HG02759 (cell line): Measurements from ENCODE around the gene NFIX.

Experiments used
- ATAC-seq: cut with Tn5 transposase; IDR thresholded peaks from one replicate; pipeline ENCODE4 v1.9.1; 2021; ENCODE audit warnings: mild to moderate bottlenecking, moderate library complexity; ENCODE audit not compliant: unreplicated experiment

The NFIX gene

GRCh38 chr19:13069415-13070359 lies 74.4 kb downstream of the NFIX start:
- no peak for ATAC-seq

GRCh38 chr19:13070425-13071140 lies 75.3 kb downstream of the NFIX start:
- ATAC-seq, result no peak

DNA sequence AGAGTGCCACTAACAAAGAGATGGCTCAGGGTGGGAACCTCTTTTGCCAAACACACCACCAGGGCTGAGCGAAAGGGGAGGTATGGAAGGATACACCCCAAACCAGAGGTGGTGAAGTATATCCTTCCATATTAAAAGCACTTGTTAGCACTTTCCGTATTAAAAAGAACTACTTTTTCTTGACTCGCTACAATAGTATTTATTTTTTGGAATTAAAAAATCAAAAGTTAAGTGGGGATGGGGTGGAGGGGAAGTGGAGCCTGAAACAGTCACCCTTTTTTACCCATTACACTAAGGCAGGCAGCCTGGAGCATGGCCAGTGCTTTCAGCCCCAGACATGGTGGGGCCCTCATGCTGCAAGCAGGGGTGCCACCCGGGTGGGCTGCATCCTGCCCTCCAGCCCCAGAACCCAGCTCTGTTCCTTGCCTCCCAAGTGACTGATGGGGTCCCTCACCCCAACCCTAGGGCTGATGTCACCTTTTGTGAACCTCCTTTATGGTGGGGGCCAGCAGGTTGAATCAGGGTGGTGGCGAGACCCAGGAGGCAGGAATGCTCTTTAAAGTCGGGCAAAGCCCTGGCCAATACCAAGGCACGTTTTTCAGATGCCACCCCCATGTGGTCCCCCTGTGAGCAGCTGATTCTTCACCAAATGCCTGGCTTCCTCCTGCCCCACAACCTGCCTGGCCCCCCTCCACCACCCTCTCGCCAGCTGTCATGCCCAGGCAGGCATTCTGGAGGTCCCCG lies 76.3 kb downstream of the NFIX start:
- ATAC-seq, result no peak

- ATAC-seq, result no peak
Observed at GRCh38 chr19:13072188-13072908, 77.1 kb downstream of the NFIX start.

- no peak for ATAC-seq
Observed at GRCh38 chr19:13073263-13073662, 78.0 kb downstream of the NFIX start.

DNA sequence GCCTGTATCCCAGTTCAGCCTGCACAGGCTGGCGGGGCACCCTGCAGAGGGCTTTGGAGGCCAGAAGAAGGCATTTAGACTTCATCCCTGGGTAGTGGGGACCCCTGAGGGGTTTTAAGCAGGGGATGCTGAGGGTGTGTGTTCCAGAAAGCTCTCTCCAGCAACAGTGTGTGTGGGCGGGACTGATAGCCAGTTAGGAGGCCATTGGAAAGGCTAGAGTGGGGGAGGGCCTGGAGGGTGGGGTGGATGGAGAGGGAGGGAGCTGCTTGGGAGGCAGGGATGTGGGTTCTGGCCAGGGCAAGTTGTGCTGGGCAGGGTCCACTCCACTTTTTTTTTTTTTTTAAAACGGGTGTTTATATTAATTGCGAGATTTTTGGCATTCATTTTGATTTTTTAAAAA lies 79.1 kb downstream of the NFIX start:
- ATAC-seq, result no peak

- no peak for ATAC-seq
Observed at GRCh38 chr19:13076320-13076719, 81.0 kb downstream of the NFIX start.

- ATAC-seq, result no peak
Observed at GRCh38 chr19:13076787-13077186, 81.5 kb downstream of the NFIX start.

DNA sequence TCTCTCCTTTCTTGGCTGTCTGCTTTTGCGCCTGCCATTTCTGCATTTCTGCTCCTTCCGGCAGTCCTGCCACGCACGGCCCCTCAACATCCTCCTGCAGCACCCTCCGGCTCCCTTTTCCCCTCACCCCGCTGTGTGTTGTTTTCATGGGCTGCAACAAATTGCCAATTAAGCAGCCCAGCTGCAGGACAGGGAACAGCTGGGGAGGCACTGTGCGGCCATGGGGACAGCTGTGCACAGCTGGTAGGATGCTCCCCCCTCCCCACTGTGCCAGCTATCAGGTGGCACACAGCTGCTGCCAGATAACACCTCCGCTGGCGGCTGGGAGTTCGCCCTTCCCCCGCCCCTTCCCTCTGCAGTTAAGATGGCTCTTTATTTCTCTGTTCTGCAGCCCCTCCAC lies 82.0 kb downstream of the NFIX start:
- no peak for ATAC-seq

GRCh38 chr19:13078381-13078780 lies 83.1 kb downstream of the NFIX start:
- no peak for ATAC-seq

GRCh38 chr19:13078897-13079541 lies 83.7 kb downstream of the NFIX start:
- ATAC-seq, result no peak

DNA sequence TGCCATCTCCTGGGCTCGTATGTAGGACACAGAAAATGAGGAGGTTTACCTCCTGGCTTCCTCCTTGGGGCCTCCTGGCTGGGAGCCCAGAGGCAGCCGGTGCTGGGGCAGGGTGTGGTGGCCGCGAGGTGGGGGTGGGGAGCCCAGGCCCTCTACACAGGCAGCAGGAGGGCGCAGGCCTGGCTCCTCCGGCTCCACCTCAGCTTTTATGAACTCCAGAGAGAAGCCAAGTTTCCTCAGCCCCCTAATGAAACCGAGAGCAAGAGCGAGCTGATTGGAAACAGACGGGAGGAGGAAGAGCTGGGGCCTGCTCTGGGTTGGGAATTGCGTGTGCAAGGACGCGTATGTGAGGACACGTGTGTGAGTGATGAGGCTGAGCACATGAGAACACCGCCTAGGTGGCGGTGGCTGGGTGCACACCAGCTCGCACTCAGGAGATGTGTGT lies 84.3 kb downstream of the NFIX start:
- ATAC-seq, result no peak

- no peak for ATAC-seq
Observed at GRCh38 chr19:13082192-13083007, 87.1 kb downstream of the NFIX start.

DNA sequence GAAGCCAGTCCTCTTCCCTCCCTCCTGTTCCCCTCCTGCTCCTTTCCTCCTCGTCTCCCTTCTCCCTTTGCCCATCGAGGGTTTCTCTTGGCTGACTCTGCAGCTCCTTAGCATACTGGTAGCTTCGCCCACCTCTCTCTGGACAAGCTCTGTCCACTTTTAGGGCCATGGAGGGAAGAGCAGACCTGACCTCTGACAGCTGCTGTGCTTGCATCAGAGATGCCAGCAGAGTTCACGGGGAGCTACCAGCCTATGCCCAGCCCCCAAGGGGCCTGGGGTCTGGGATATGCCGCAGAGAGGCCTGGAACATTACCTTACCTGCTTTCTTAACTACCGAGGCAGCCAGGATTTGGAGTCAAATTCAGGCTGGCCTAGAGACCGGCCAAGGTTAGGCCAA lies 87.7 kb downstream of the NFIX start:
- ATAC-seq, result no peak

- ATAC-seq, result no peak
Observed at GRCh38 chr19:13083627-13084026, 88.4 kb downstream of the NFIX start.

DNA sequence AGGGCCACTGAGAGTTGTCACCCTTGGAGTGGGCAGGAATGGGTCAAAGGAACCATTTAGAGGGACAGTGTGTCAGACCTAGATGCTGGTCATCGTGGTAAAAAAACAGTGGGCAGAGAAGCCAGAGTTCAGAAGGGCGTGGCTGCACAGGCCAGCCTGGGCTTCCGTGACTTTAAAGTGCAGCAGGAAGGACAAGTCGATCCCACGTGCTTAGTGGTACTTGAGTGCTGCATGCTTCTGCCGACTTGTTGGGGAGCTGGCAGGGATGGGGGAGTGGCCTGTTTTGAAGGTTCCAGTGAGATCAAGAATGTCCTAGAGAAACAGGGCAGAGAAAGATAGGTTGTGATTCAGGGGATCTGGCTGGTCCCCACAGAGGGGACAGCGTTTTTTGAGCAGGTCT lies 90.4 kb downstream of the NFIX start:
- no peak for ATAC-seq

GRCh38 chr19:13086341-13086740 lies 91.1 kb downstream of the NFIX start:
- no peak for ATAC-seq

DNA sequence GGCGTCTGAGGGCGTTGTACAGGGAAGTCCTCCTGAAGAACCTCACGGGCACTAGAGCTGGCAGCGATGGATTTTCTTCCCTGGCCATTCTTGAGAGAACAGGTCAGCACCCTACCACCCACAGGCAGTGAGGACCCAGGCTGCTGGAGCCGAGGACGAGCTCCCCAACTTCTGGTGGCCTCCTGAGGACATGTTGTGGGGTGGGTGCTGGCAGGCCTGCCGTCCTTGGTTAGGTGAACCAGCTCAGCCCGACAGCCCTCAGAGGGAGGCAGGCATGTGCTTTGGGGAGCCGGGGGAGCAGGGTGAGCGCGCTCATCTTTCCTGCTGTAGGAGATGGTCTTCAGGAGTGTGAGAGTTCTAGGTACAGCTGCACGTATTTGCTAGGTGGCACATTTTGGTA lies 92.0 kb downstream of the NFIX start:
- ATAC-seq, result no peak

DNA sequence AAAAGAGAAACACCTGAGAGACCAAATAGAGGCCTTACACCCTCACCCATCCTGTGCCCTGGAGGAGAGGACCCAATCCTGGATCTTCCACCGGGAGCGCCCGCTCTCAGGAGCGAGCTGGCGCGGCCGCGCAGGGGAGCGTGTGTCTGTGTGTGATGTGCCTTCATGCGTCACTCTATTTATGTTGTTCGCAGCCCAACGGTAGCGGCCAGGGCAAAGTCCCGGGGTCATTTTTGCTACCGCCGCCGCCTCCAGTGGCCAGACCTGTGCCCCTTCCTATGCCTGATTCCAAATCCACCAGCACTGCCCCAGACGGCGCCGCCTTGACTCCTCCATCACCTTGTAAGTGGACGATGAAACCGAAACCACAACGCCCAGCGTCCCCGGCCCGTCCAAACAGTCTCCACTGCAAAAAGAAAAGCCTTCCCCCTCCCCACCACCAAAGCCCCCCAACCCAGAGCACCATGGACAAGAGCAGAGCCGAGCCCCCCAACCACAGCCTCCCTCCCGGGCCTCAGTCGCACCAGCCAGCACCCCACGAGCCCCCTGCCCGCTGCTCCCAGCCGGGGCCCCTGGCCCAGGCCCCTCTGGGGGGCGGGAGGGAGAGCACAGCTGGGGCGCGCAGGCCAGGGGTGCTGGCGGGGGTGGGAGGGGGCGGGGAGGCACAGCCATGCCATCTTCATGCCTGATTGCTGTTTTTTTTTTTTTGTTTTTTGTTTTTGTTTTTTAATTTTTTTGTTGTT lies 92.7 kb downstream of the NFIX start:
- ATAC-seq, result no peak
